Muscle layer of duodenum (tissue), 2 donors: ENCODE data around the gene DRAM1.
A peak's percentile ranks its signal among the peaks of the same experiment; 100 is the strongest.

ENCODE experiments used
- H3K27ac ChIP-seq: one replicate; pipeline ENCODE4 v1.7.0; 2013; ENCODE audit warnings: mild to moderate bottlenecking, low read length
- H3K27me3 ChIP-seq: one replicate; pipeline ENCODE4 v1.7.0; 2013; ENCODE audit warnings: low read depth, mild to moderate bottlenecking, control low read depth, low read length
- H3K36me3 ChIP-seq, 2 donors: one replicate each; pipeline ENCODE4 v1.7.0; 2013; ENCODE audit warnings: low read length in 2 of 2, control low read depth in 1 of 2, mild to moderate bottlenecking in 1 of 2; ENCODE audit not compliant: insufficient read depth in 2 of 2, control insufficient read depth in 1 of 2
- H3K4me1 ChIP-seq, 2 donors: one replicate each; pipeline ENCODE4 v1.7.0; 2013; ENCODE audit warnings: low read length in 2 of 2, mild to moderate bottlenecking in 2 of 2, control low read depth in 1 of 2, moderate library complexity in 1 of 2; ENCODE audit not compliant: insufficient read depth in 2 of 2, control insufficient read depth in 1 of 2
- H3K4me3 ChIP-seq, 2 donors: one replicate each; pipeline ENCODE4 v1.7.0; 2013; ENCODE audit warnings: low read length in 2 of 2, low read depth in 1 of 2, mild to moderate bottlenecking in 1 of 2
- H3K9me3 ChIP-seq, 2 donors: one replicate each; pipeline ENCODE4 v1.7.0; 2013; ENCODE audit warnings: low read length in 2 of 2, control low read depth in 1 of 2, mild to moderate bottlenecking in 1 of 2; ENCODE audit not compliant: control insufficient read depth in 1 of 2
- donor health status: healthy.

Gene DRAM1

GRCh38 chr12:101931498-101932326 is 54.3 kb downstream of the DRAM1 start:
- Histone ChIP-seq H3K27me3 (no peaks in the 10 kb centered on the region), H3K36me3 (no peaks in the 10 kb centered on the region), H3K4me1 (no peaks in the 10 kb centered on the region), H3K4me3 (no peak overlapping the region), H3K9me3 (no peaks in the 10 kb centered on the region), H3K27ac (no peak overlapping the region)

GRCh38 chr12:101933866-101934514 is 56.6 kb downstream of the DRAM1 start:
- H3K36me3 ChIP-seq: no peaks in the 10 kb centered on the region
- H3K27ac ChIP-seq: no peak overlapping the region
- H3K9me3 ChIP-seq: no peaks in the 10 kb centered on the region
- no peaks in the 10 kb centered on the region for H3K4me1 ChIP-seq
- no peaks in the 10 kb centered on the region for H3K27me3 ChIP-seq
- H3K4me3 ChIP-seq: no peak overlapping the region

- H3K4me1 ChIP-seq: no peaks in the 10 kb centered on the region
- no peaks in the 10 kb centered on the region for H3K27me3 ChIP-seq
- H3K27ac ChIP-seq: peak overlapping the region; percentile 4
- H3K4me3 ChIP-seq: no peak overlapping the region
- no peaks in the 10 kb centered on the region for H3K36me3 ChIP-seq
- no peaks in the 10 kb centered on the region for H3K9me3 ChIP-seq
Observed at GRCh38 chr12:101935890-101936746, 58.7 kb downstream of the DRAM1 start.

GRCh38 chr12:101939306-101939705 is 61.9 kb downstream of the DRAM1 start:
- no peaks in the 10 kb centered on the region for H3K27me3 ChIP-seq
- H3K9me3 ChIP-seq: no peaks in the 10 kb centered on the region
- peak overlapping the region; percentile 19 for H3K27ac ChIP-seq
- H3K36me3 ChIP-seq: no peaks in the 10 kb centered on the region
- no peaks in the 10 kb centered on the region for H3K4me1 ChIP-seq
- H3K4me3 ChIP-seq: no peak overlapping the region

GRCh38 chr12:101939856-101940265 is 62.5 kb downstream of the DRAM1 start:
- no peak overlapping the region for H3K27ac ChIP-seq
- no peak overlapping the region for H3K4me3 ChIP-seq
- H3K36me3 ChIP-seq: no peaks in the 10 kb centered on the region
- H3K9me3 ChIP-seq: no peaks in the 10 kb centered on the region
- no peaks in the 10 kb centered on the region for H3K4me1 ChIP-seq
- no peaks in the 10 kb centered on the region for H3K27me3 ChIP-seq

GRCh38 chr12:101940400-101940950 is 63.1 kb downstream of the DRAM1 start:
- no peaks in the 10 kb centered on the region for H3K36me3 ChIP-seq

GRCh38 chr12:101941306-101942249 is 64.2 kb downstream of the DRAM1 start:
- H3K27ac ChIP-seq: peak overlapping the region; percentile 12

More at GRCh38 chr12:101940400-101940950, 63.1 kb downstream of the DRAM1 start:
- H3K4me3 ChIP-seq: no peak overlapping the region
- no peaks in the 10 kb centered on the region for H3K4me1 ChIP-seq
- H3K9me3 ChIP-seq: no peaks in the 10 kb centered on the region
- H3K27ac ChIP-seq: no peak overlapping the region
- H3K27me3 ChIP-seq: no peaks in the 10 kb centered on the region

GRCh38 chr12:101942250-101942605 is 64.8 kb downstream of the DRAM1 start:
- Histone ChIP-seq H3K4me3 (no peak overlapping the region), H3K9me3 (no peaks in the 10 kb centered on the region), H3K27me3 (no peaks in the 10 kb centered on the region), H3K36me3 (no peaks in the 10 kb centered on the region), H3K4me1 (no peaks in the 10 kb centered on the region), H3K27ac (peak overlapping the region; percentile 12)

More at GRCh38 chr12:101941306-101942249, 64.2 kb downstream of the DRAM1 start:
- Histone ChIP-seq H3K9me3 (no peaks in the 10 kb centered on the region), H3K4me1 (no peaks in the 10 kb centered on the region), H3K27me3 (no peaks in the 10 kb centered on the region), H3K36me3 (no peaks in the 10 kb centered on the region), H3K4me3 (no peak overlapping the region)

GRCh38 chr12:101945369-101946232 is 68.2 kb downstream of the DRAM1 start:
- H3K27ac ChIP-seq: no peak overlapping the region
- no peaks in the 10 kb centered on the region for H3K4me1 ChIP-seq
- H3K27me3 ChIP-seq: no peaks in the 10 kb centered on the region
- no peaks in the 10 kb centered on the region for H3K36me3 ChIP-seq
- H3K4me3 ChIP-seq: no peak overlapping the region
- H3K9me3 ChIP-seq: no peaks in the 10 kb centered on the region

GRCh38 chr12:101946233-101946611 is 68.8 kb downstream of the DRAM1 start:
- no peaks in the 10 kb centered on the region for H3K9me3 ChIP-seq
- no peaks in the 10 kb centered on the region for H3K4me1 ChIP-seq
- H3K4me3 ChIP-seq: no peak overlapping the region
- H3K27me3 ChIP-seq: no peaks in the 10 kb centered on the region
- no peak overlapping the region for H3K27ac ChIP-seq
- no peaks in the 10 kb centered on the region for H3K36me3 ChIP-seq
